Sigmoid colon (tissue), 7 donors: Measurements from ENCODE around the gene PSMB1. TPM values are rescaled to one million over a fixed set of nuclear protein-coding genes. Genes with fewer than 3 reads are reported as not detected.

Experiments
- DNase-seq: peaks from one replicate; pipeline ENCODE4 v3.0.0-alpha.2; 2019
- H3K27ac ChIP-seq, 4 donors: fragments of 200-600 bp; sonication (generic); one replicate each; pipeline ENCODE4 v1.5.1; 2016 to 2019; ENCODE audit warnings: mild to moderate bottlenecking in 1 of 4
- H3K27me3 ChIP-seq, 3 donors: fragments of 200-600 bp; sonication (generic); one replicate each; pipeline ENCODE4 v1.5.1; 2019; ENCODE audit warnings: mild to moderate bottlenecking in 1 of 3
- H3K36me3 ChIP-seq, 4 donors: fragments of 200-600 bp; sonication (generic); one replicate each; pipeline ENCODE4 v1.5.1; 2016 to 2019
- H3K4me1 ChIP-seq, 4 donors: fragments of 200-600 bp; sonication (generic); one replicate each; pipeline ENCODE4 v1.5.1; 2017 to 2019
- H3K4me3 ChIP-seq, 4 donors: fragments of 200-600 bp; sonication (generic); one replicate each; pipeline ENCODE4 v1.5.1; 2017 to 2019; ENCODE audit warnings: mild to moderate bottlenecking in 2 of 4, moderate library complexity in 1 of 4
- H3K9me3 ChIP-seq, 4 donors: fragments of 200-600 bp in 3 of 4; sonication (generic) in 3 of 4; one replicate each; pipeline versions ENCODE4 v1.5.1 to v1.6.1; 2013 to 2019
- CTCF ChIP-seq, 4 experiments: fragments of 450-650 bp in 3 of 4; fragments of 200-600 bp in 1 of 4; IDR thresholded peaks; one replicate each; pipeline ENCODE4 v1.5.1; 2016 to 2019; ENCODE audit warnings: antibody characterized with exemption in 4 of 4, mild to moderate bottlenecking in 3 of 4, moderate library complexity in 2 of 4
- EP300 ChIP-seq, 4 donors: sonication (generic); formaldehyde crosslinking; IDR thresholded peaks; one replicate each; pipeline ENCODE4 v1.6.1; 2017; ENCODE audit warnings: antibody characterized with exemption in 4 of 4
- POLR2A ChIP-seq, 2 donors: fragments of 450-650 bp; IDR thresholded peaks; one replicate each; pipeline ENCODE4 v1.6.1; 2016; ENCODE audit warnings: antibody characterized with exemption in 2 of 2, mild to moderate bottlenecking in 2 of 2, moderate library complexity in 2 of 2
- POLR2AphosphoS5 ChIP-seq, 4 donors: sonication (generic); formaldehyde crosslinking; IDR thresholded peaks; one replicate each; pipeline ENCODE4 v1.6.1; 2017; ENCODE audit warnings: antibody characterized with exemption in 4 of 4
- WGBS, 2 donors: extraction: QIAGEN DNeasy Blood & Tissue Kit; methylation state at CpG; one replicate each; pipeline ENCODE4 v1.1.7; 2013; 5-methylcytosine and 5-hydroxymethylcytosine counted together
- intact Hi-C: fragments of 100-400 bp; cut with DNase I; formaldehyde crosslinking; loops from one replicate; pipeline ENCODE4 v1.15.1; 2023
- polyA plus RNA-seq, 3 donors: library from polyadenylated mRNA; stranded (reverse); fragments of 200-250 nt; gene quantifications; one replicate each; pipeline ENCODE4 v1.2.3, GENCODE V29; 2013
- total RNA-seq, 4 donors: library from RNA; depleted of rRNA; stranded (reverse); fragments of >200 nt; gene quantifications; one replicate each; pipeline ENCODE4 v1.1.0, GENCODE V29; 2016
- donor health status: healthy with polysubstance abuse.
- donor health status: Bipolar disorder and iron deficiency.
- donor health status: healthy.

The PSMB1 gene
- total and polyA plus RNA-seq, 7 donors, result 142 to 287 (median 265) TPM

DNA sequence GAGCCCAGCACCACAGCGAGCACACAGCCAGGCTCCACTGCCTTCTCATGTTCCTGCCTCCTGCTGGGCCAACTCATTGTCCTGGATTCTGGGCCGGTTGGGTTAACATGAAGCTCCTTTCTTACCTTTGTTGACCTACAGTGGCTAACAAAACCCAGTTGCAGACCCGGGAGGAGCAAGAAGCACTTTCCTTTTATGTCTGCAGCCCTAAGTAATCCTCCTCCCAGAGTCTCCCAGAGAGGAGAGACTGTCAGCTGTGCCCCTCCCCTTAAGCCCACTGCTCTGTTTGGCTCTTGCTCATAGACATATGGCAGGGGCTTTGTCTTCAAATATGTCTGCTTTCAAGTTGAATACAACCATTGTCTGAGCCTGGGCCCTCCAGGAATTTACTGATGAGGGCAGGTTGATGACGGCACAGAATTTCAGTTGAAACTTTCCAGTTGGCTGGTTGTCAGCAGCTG, 55.2 kb downstream of the PSMB1 start:
- Histone ChIP-seq H3K9me3 (no peaks in the 10 kb centered on the region), H3K4me3 (no peak overlapping the region), H3K36me3 (no peaks in the 10 kb centered on the region), H3K4me1 (no peaks in the 10 kb centered on the region), H3K27ac (no peak overlapping the region), H3K27me3 (peaks cover 0 to 3% (median 0%) of the 10 kb centered on the region in 3 donors)
- intact Hi-C loops, result no loop called here
- 29 to 34% methylated on average over 4 of the region's 4 CpGs for WGBS, 2 donors
- no peak for DNase-seq
- TF ChIP-seq POLR2AphosphoS5 (IDR thresholded peaks at IDR 0.05), result no peak
- TF ChIP-seq EP300 (IDR thresholded peaks at IDR 0.05), result no peak
- TF ChIP-seq POLR2A (IDR thresholded peaks at IDR 0.05), result no peak
- TF ChIP-seq CTCF (IDR thresholded peaks at IDR 0.05), result no peak

GRCh38 chr6:170493354-170493753, 59.8 kb downstream of the PSMB1 start:
- no peak for DNase-seq
- intact Hi-C loops, result no loop called here
- Histone ChIP-seq H3K4me3 (no peak overlapping the region), H3K9me3 (no peaks in the 10 kb centered on the region), H3K36me3 (no peaks in the 10 kb centered on the region), H3K27me3 (no peaks in the 10 kb centered on the region), H3K27ac (no peak overlapping the region), H3K4me1 (no peaks in the 10 kb centered on the region)
- 93 to 94% methylated on average over 2 of the region's 2 CpGs for WGBS, 2 donors
- TF ChIP-seq POLR2A (IDR thresholded peaks at IDR 0.05) (no peak), EP300 (IDR thresholded peaks at IDR 0.05) (no peak), CTCF (IDR thresholded peaks at IDR 0.05) (no peak)

DNA sequence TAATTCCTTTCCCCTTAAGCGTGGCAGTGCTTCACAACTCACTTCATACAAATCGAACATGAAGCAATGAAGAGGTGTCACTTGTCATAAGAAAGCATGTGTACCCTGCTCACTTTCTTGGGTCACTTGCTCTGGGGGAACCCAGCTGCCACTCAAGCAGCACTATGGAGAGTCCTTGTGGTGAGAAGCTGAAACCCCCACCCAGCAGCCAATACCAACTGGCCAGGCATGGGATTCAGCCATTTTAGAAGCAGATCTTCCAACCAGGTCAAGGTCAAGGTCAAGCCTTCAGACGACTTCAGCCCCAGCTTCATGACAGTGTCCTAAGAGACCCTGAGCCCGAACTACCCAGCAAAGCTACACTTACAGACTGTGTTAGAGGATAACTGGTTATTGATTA, 62.8 kb downstream of the PSMB1 start:
- Histone ChIP-seq H3K36me3 (no peaks in the 10 kb centered on the region), H3K4me3 (no peak overlapping the region), H3K4me1 (no peaks in the 10 kb centered on the region), H3K27ac (no peak overlapping the region), H3K9me3 (no peaks in the 10 kb centered on the region), H3K27me3 (no peaks in the 10 kb centered on the region)
- DNase-seq, result no peak
- intact Hi-C loops, result no loop called here
- no peak for TF ChIP-seq CTCF (IDR thresholded peaks at IDR 0.05)
- no peak for TF ChIP-seq POLR2AphosphoS5 (IDR thresholded peaks at IDR 0.05)
- TF ChIP-seq EP300 (IDR thresholded peaks at IDR 0.05), result no peak
- TF ChIP-seq POLR2A (IDR thresholded peaks at IDR 0.05), result no peak
- WGBS, 2 donors, result 70 to 79% methylated on average over 4 of the region's 4 CpGs

DNA sequence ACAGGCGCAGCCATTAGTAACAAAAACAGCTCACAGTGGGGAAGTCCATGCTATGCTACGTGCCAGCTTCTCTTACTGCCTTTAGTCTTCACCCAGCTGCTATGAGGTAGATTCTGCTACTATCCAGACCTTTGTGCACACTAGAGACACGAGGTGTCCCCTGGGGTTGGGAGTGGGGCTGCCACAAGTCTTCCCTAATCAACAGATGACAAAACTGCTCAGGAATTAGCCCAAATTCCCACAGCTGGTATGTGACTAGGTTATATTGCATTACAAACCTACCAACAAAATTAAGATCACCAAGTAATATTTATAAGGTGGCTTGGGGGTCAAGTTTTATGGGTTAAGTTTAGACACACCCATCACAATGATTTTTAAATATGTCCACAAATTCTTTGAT, 63.3 kb downstream of the PSMB1 start:
- no peak for DNase-seq
- intact Hi-C loops, result no loop called here
- H3K36me3 ChIP-seq, result no peaks in the 10 kb centered on the region
- H3K27ac ChIP-seq, result no peak overlapping the region
- no peak overlapping the region for H3K4me3 ChIP-seq
- no peak for TF ChIP-seq CTCF (IDR thresholded peaks at IDR 0.05)
- no peak for TF ChIP-seq EP300 (IDR thresholded peaks at IDR 0.05)
- TF ChIP-seq POLR2A (IDR thresholded peaks at IDR 0.05), result no peak
- TF ChIP-seq POLR2AphosphoS5 (IDR thresholded peaks at IDR 0.05), result no peak
- 70 to 77% methylated on average over 3 of the region's 3 CpGs for WGBS, 2 donors
- H3K9me3 ChIP-seq, result no peaks in the 10 kb centered on the region
- no peaks in the 10 kb centered on the region for H3K4me1 ChIP-seq
- no peaks in the 10 kb centered on the region for H3K27me3 ChIP-seq

DNA sequence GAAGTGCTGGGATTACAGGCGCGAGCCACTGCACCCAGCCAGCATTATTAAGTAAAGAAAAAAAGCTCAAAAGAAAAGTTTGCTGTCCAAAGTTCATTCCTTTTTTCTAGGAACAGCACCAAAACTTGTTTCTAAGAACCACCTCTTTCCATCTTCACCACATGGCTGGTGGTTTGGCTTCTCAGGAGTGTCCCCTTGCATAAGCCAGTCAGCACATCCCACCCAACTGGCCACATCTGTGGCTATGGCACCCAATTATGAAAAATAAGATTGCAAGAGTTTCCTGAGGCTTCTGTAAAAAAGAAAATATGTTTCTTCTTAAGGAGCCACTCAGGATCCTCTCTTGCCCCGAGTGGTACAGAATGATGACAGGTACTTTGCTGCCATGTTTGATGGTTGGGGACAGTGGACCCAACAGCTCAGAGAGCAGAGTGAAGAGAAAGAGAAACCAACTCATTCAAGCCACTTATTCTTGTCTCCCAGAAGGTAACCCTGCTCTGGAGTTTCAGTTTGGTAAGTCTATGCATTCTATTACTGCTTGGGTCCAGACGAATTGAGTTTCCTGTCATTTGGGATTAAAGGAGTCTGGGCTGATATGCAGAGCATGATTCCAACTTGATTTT, 65.3 kb downstream of the PSMB1 start:
- H3K4me1 ChIP-seq, result no peaks in the 10 kb centered on the region
- 73 to 83% methylated on average over 4 of the region's 4 CpGs for WGBS, 2 donors
- no peaks in the 10 kb centered on the region for H3K36me3 ChIP-seq
- peaks cover 0 to under 1% (median 0%) of the 10 kb centered on the region in 4 donors for H3K9me3 ChIP-seq
- intact Hi-C loops, result no loop called here
- TF ChIP-seq EP300 (IDR thresholded peaks at IDR 0.05), result no peak
- no peak for TF ChIP-seq POLR2A (IDR thresholded peaks at IDR 0.05)
- TF ChIP-seq POLR2AphosphoS5 (IDR thresholded peaks at IDR 0.05), result no peak
- no peak for TF ChIP-seq CTCF (IDR thresholded peaks at IDR 0.05)
- DNase-seq, result no peak
- H3K27me3 ChIP-seq, result no peaks in the 10 kb centered on the region
- H3K4me3 ChIP-seq, result no peak overlapping the region
- H3K27ac ChIP-seq, result no peak overlapping the region
